HG03025 (cell line): ENCODE measurements around the gene DOK6.

Source experiments
- ATAC-seq: cut with Tn5 transposase; IDR thresholded peaks from one replicate; pipeline ENCODE4 v1.9.1; 2021; ENCODE audit warnings: mild to moderate bottlenecking, moderate library complexity; ENCODE audit not compliant: unreplicated experiment, low FRiP score

The DOK6 gene

GRCh38 chr18:69674966-69675365 is 274.3 kb downstream of the DOK6 start:
- ATAC-seq: no peak

- no peak for ATAC-seq
Observed at GRCh38 chr18:69677595-69677994, 276.9 kb downstream of the DOK6 start.

GRCh38 chr18:69680123-69680522 is 279.4 kb downstream of the DOK6 start:
- ATAC-seq: no peak

GRCh38 chr18:69683176-69683575 is 282.5 kb downstream of the DOK6 start:
- ATAC-seq: no peak

- no peak for ATAC-seq
Observed at GRCh38 chr18:69684789-69685188, 284.1 kb downstream of the DOK6 start.

- ATAC-seq: no peak
Observed at GRCh38 chr18:69686861-69687260, 286.2 kb downstream of the DOK6 start.

GRCh38 chr18:69689121-69689759 is 288.6 kb downstream of the DOK6 start:
- no peak for ATAC-seq

- ATAC-seq: no peak
Observed at GRCh38 chr18:69691008-69691760, 290.5 kb downstream of the DOK6 start.

- ATAC-seq: no peak
Observed at GRCh38 chr18:69697069-69697468, 296.4 kb downstream of the DOK6 start.

- ATAC-seq: no peak
Observed at GRCh38 chr18:69697689-69698088, 297.0 kb downstream of the DOK6 start.

GRCh38 chr18:69701305-69701704 is 300.6 kb downstream of the DOK6 start:
- no peak for ATAC-seq

GRCh38 chr18:69703461-69703860 is 302.8 kb downstream of the DOK6 start:
- no peak for ATAC-seq

- ATAC-seq: no peak
Observed at GRCh38 chr18:69705987-69706386, 305.3 kb downstream of the DOK6 start.

- ATAC-seq: no peak
Observed at GRCh38 chr18:69708844-69709243, 308.2 kb downstream of the DOK6 start.

- ATAC-seq: no peak
Observed at GRCh38 chr18:69715191-69715795, 314.6 kb downstream of the DOK6 start.

GRCh38 chr18:69717586-69717985 is 316.9 kb downstream of the DOK6 start:
- no peak for ATAC-seq

- ATAC-seq: no peak
Observed at GRCh38 chr18:69718912-69719547, 318.3 kb downstream of the DOK6 start.

- no peak for ATAC-seq
Observed at GRCh38 chr18:69720422-69720821, 319.7 kb downstream of the DOK6 start.

GRCh38 chr18:69723434-69723833 is 322.7 kb downstream of the DOK6 start:
- ATAC-seq: no peak

GRCh38 chr18:69725009-69725408 is 324.3 kb downstream of the DOK6 start:
- no peak for ATAC-seq

- ATAC-seq: no peak
Observed at GRCh38 chr18:69725855-69726508, 325.3 kb downstream of the DOK6 start.
